Mucosa of descending colon (tissue), 3 donors: ENCODE measurements around the gene PPP1R26. TPM values are rescaled to one million over a fixed set of nuclear protein-coding genes. Genes with fewer than 3 reads are reported as not detected.
"Not testable (repeated sequence)": the region's sequence is repeated elsewhere in the genome, so short reads cannot be mapped to it uniquely, and the experiment has no call there.

Experiments
- ATAC-seq: fragments of 200-7000 bp; cut with Tn5 transposase; one replicate; pipeline ENCODE4 v1.9.1; 2020; ENCODE audit warnings: mild to moderate bottlenecking, moderate library complexity
- DNase-seq, 3 donors: peaks; one replicate each; pipeline ENCODE4 v3.0.0-alpha.2; 2020
- H3K36me3 ChIP-seq: fragments of 200-600 bp; one replicate; pipeline ENCODE4 v1.8.0; 2021; ENCODE audit warnings: low read depth, mild to moderate bottlenecking
- H3K4me1 ChIP-seq: fragments of 200-600 bp; one replicate; pipeline ENCODE4 v1.8.0; 2021; ENCODE audit warnings: low read depth, mild to moderate bottlenecking
- H3K4me3 ChIP-seq: fragments of 200-600 bp; one replicate; pipeline ENCODE4 v1.8.0; 2021; ENCODE audit warnings: mild to moderate bottlenecking
- H3K9me3 ChIP-seq: fragments of 200-600 bp; one replicate; pipeline ENCODE4 v1.8.0; 2021; ENCODE audit warnings: mild to moderate bottlenecking
- CTCF ChIP-seq: fragments of 200-600 bp; IDR thresholded peaks from one replicate; pipeline ENCODE4 v1.8.0; 2022; ENCODE audit warnings: antibody characterized with exemption, mild to moderate bottlenecking
- intact Hi-C, 2 donors: fragments of 100-400 bp; cut with DNase I in 1 of 2; cut with micrococcal nuclease in 1 of 2; formaldehyde crosslinking; loops; one replicate each; pipeline versions ENCODE4 v1.11.0 to v1.11.1; 2022; cut with DNase I, micrococcal nuclease
- total RNA-seq, 3 donors: library from RNA; stranded (reverse); fragmentation: NEBNext Ultra II Directional in 2 of 3; extraction: Animal tissue kit (Norgen Biotek cat#: 25700) in 2 of 3; gene quantifications; one replicate each; pipeline versions ENCODE4 v1.2.1 to v1.2.4, GENCODE V29; 2021 to 2023
- donor health status: DM: no; HTN: no; CAD: no; lungs with moderate emphysema.
- donor health status: DM: no; HTN: no; CAD: no.
- donor health status: DM: no; HTN: yes; CAD: no.

Gene PPP1R26
- total RNA-seq, 3 donors from 2014 or later: 16.4 to 24.5 (median 21.5) TPM

- Histone ChIP-seq H3K4me3 (no peak overlapping the region), H3K4me1 (no peaks in the 10 kb centered on the region), H3K36me3 (no peaks in the 10 kb centered on the region), H3K9me3 (no peaks in the 10 kb centered on the region)
- intact Hi-C loops: no loop called here
- TF ChIP-seq CTCF: no peak
- ATAC-seq (no peak), DNase-seq (no peak)
Measured at GRCh38 chr9:135530146-135530545, 50.6 kb downstream of the PPP1R26 start.

- no peak for DNase-seq
- no peaks in the 10 kb centered on the region for H3K9me3 ChIP-seq
- no peak for ATAC-seq
- no peak for TF ChIP-seq CTCF
- no peaks in the 10 kb centered on the region for H3K36me3 ChIP-seq
- intact Hi-C loops: no loop called here
- H3K4me1 ChIP-seq: no peaks in the 10 kb centered on the region
- H3K4me3 ChIP-seq: no peak overlapping the region
Measured at GRCh38 chr9:135531096-135531495, 51.5 kb downstream of the PPP1R26 start.

- H3K36me3 ChIP-seq: no peaks in the 10 kb centered on the region
- no peak for TF ChIP-seq CTCF
- ATAC-seq: no peak
- no peaks in the 10 kb centered on the region for H3K4me1 ChIP-seq
- intact Hi-C loops: no loop called here
- no peak for DNase-seq
- H3K9me3 ChIP-seq: no peaks in the 10 kb centered on the region
- no peak overlapping the region for H3K4me3 ChIP-seq
Measured at GRCh38 chr9:135533113-135533512, 53.5 kb downstream of the PPP1R26 start.

DNA sequence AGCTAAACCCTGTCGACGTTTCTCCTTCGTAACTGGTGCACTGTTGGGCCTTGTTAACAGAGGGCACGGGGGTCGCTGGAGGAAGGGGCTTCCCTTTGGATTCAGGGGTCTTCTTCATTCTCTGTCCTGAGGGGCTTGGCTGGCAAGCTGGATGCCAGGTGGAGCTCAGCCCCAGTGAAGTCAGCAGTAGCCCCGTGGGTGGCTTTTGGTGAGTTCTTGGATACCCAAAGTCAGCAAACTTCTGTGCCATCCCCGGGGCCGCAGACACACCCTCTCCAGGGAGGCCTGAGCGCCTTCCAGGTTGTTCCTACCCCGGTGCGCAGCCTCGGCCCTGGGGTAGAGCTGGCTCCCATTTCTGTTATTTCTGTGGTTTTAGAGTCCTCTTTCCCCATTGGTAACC is 54.1 kb downstream of the PPP1R26 start:
- Histone ChIP-seq H3K4me1 (no peaks in the 10 kb centered on the region), H3K36me3 (no peaks in the 10 kb centered on the region), H3K4me3 (no peak overlapping the region), H3K9me3 (no peaks in the 10 kb centered on the region)
- DNase-seq (no peak), ATAC-seq (no peak)
- intact Hi-C loops: no loop called here
- no peak for TF ChIP-seq CTCF

DNA sequence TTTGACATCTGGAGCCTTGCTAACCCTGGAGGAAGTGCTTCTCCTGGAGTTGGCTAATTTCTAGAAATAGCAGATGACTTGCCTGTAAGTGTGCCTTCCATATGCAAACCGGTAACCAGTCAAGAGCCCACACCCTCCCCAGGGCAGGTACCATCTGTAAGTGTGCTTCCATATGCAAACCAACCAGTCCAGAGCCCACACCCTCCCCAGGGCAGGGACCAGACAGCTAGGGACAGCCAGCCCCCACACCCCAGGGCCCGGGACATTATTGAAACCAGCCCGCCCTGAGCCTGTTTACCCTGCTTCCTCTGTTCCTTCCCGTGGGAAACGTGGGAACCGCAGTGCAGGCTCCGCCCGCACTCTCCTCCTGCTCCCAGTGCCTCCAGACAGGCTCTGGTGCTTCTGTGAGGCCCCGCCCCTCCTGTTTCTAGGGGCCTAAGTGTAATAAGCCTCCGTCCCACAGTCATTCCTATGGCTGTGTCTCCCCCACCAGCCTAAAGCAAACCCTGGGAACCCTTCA is 54.7 kb downstream of the PPP1R26 start:
- intact Hi-C loops, H3K36me3 ChIP-seq, H3K9me3 ChIP-seq, DNase-seq, H3K4me1 ChIP-seq, H3K4me3 ChIP-seq: not testable (repeated sequence)
- peak; percentile 30 for ATAC-seq

- DNase-seq, H3K36me3 ChIP-seq, ATAC-seq, H3K4me1 ChIP-seq, H3K9me3 ChIP-seq, intact Hi-C loops, H3K4me3 ChIP-seq: not testable (repeated sequence)
Measured at GRCh38 chr9:135534826-135535225, 55.2 kb downstream of the PPP1R26 start.

- ATAC-seq, H3K9me3 ChIP-seq, intact Hi-C loops, H3K36me3 ChIP-seq, H3K4me1 ChIP-seq, DNase-seq, H3K4me3 ChIP-seq: not testable (repeated sequence)
Measured at GRCh38 chr9:135535631-135536030, 56.0 kb downstream of the PPP1R26 start.
